DMS 273 (cell line): ENCODE results near the gene RUNDC3A.
"Not testable (repeated sequence)": the region's sequence is repeated elsewhere in the genome, so short reads cannot be mapped to it uniquely, and the experiment has no call there.

Source experiments
- DNase-seq: peaks from one replicate; lab custom pipeline; 2025; ENCODE audit not compliant: unreplicated experiment; lab: John Stamatoyannopoulos, UW

Gene RUNDC3A

GRCh38 chr17:44343510-44344209 is 35.3 kb downstream of the RUNDC3A start:
- DNase-seq, result no peak

GRCh38 chr17:44344939-44345453 is 36.6 kb downstream of the RUNDC3A start, which contains the start of gene GRN:
Gene GRN (plus strand): TSS chr17:44345302. CDS start chr17:44349165, 3,863 bp downstream.
- DNase-seq, result peak; percentile 99

- peak; percentile 92 for DNase-seq
These were observed 37.1 kb downstream of the RUNDC3A start for GRCh38 chr17:44345454-44346026.

GRCh38 chr17:44346064-44346844 is 37.9 kb downstream of the RUNDC3A start:
- DNase-seq, result no peak

GRCh38 chr17:44347206-44348055 is 39.0 kb downstream of the RUNDC3A start:
- not testable (repeated sequence) for DNase-seq

GRCh38 chr17:44348234-44348987 is 40.0 kb downstream of the RUNDC3A start:
- DNase-seq, result no peak

GRCh38 chr17:44348988-44349364 is 40.6 kb downstream of the RUNDC3A start:
- no peak for DNase-seq

- DNase-seq, result no peak
These were observed 41.2 kb downstream of the RUNDC3A start for GRCh38 chr17:44349553-44350070.

GRCh38 chr17:44350733-44351226 is 42.4 kb downstream of the RUNDC3A start:
- DNase-seq, result peak; percentile 85

GRCh38 chr17:44351464-44351863 is 43.1 kb downstream of the RUNDC3A start:
- no peak for DNase-seq

- DNase-seq, result peak; percentile 37
These were observed 43.8 kb downstream of the RUNDC3A start for GRCh38 chr17:44351961-44352827.

- no peak for DNase-seq
These were observed 44.6 kb downstream of the RUNDC3A start for GRCh38 chr17:44352828-44353671.

GRCh38 chr17:44353672-44354331 is 45.4 kb downstream of the RUNDC3A start:
- peak; percentile 68 for DNase-seq

- peak; percentile 60 for DNase-seq
These were observed 46.5 kb downstream of the RUNDC3A start for GRCh38 chr17:44354582-44355561.

- DNase-seq, result no peak
These were observed 47.3 kb downstream of the RUNDC3A start for GRCh38 chr17:44355642-44356099.

GRCh38 chr17:44356241-44356640 is 47.8 kb downstream of the RUNDC3A start:
- no peak for DNase-seq
